Suprapubic skin (tissue), 4 donors: ENCODE measurements around the gene CALCR.

ENCODE experiments used
- POLR2A ChIP-seq, 2 donors: fragments of 450-650 bp; IDR thresholded peaks; one replicate each; pipeline ENCODE4 v1.6.1; 2017; ENCODE audit warnings: antibody characterized with exemption in 2 of 2, mild to moderate bottlenecking in 2 of 2, moderate library complexity in 2 of 2
- POLR2AphosphoS5 ChIP-seq, 3 donors: sonication (generic); formaldehyde crosslinking; IDR thresholded peaks; one replicate each; pipeline ENCODE4 v1.6.1; 2017; ENCODE audit warnings: antibody characterized with exemption in 3 of 3
- TF ChIP-seq, protein P1 (sequence below), 2 donors: fragments of 200-600 bp in 1 of 2; fragments of 450-650 bp in 1 of 2; sonication (generic) in 1 of 2; IDR thresholded peaks; one replicate each; pipeline ENCODE4 v1.5.1; 2016 to 2019; ENCODE audit warnings: antibody characterized with exemption in 2 of 2, mild to moderate bottlenecking in 1 of 2, moderate library complexity in 1 of 2

DNA sequence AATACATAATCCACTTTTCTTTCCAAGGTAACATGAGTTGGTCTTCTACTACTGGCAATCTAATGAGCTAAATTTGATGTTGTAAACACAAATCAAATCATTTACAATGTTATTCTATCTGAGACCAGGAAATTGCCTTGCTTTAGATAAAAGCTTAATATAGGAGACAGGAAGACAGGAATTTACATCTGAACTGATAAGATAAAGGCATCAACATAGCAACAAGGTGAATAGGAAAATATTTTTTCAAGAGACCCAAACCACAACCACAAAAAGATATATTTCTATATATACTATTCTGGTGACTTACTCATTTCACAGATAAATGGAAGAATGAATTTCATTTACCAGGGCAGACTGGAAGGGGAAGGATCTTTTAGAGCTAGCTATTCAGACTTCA, 46.3 kb upstream of the CALCR start:
- TF ChIP-seq POLR2AphosphoS5 (IDR thresholded peaks at IDR 0.05) = no peak
- TF ChIP-seq, protein P1, sequence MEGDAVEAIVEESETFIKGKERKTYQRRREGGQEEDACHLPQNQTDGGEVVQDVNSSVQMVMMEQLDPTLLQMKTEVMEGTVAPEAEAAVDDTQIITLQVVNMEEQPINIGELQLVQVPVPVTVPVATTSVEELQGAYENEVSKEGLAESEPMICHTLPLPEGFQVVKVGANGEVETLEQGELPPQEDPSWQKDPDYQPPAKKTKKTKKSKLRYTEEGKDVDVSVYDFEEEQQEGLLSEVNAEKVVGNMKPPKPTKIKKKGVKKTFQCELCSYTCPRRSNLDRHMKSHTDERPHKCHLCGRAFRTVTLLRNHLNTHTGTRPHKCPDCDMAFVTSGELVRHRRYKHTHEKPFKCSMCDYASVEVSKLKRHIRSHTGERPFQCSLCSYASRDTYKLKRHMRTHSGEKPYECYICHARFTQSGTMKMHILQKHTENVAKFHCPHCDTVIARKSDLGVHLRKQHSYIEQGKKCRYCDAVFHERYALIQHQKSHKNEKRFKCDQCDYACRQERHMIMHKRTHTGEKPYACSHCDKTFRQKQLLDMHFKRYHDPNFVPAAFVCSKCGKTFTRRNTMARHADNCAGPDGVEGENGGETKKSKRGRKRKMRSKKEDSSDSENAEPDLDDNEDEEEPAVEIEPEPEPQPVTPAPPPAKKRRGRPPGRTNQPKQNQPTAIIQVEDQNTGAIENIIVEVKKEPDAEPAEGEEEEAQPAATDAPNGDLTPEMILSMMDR (IDR thresholded peaks at IDR 0.05) = no peak
- no peak for TF ChIP-seq POLR2A (IDR thresholded peaks at IDR 0.05)
